Left hindlimb (tissue), 1 donor: ENCODE results near the gene IPPK.

Experiments used
- DNase-seq: peaks from one replicate; pipeline ENCODE4 v3.0.0-alpha.2; 2018

The IPPK gene

GRCh38 chr9:92635760-92636159 lies 34.2 kb downstream of the IPPK start:
- no peak for DNase-seq

GRCh38 chr9:92634712-92635605 lies 35.0 kb downstream of the IPPK start:
- DNase-seq, result peak; percentile 87

- peak; percentile 40 for DNase-seq
Observed at GRCh38 chr9:92633614-92634278, 36.2 kb downstream of the IPPK start.

GRCh38 chr9:92632641-92633040 lies 37.3 kb downstream of the IPPK start:
- DNase-seq, result no peak

- DNase-seq, result peak; percentile 69
Observed at GRCh38 chr9:92631452-92632343, 38.2 kb downstream of the IPPK start.

- DNase-seq, result no peak
Observed at GRCh38 chr9:92627651-92628050, 42.3 kb downstream of the IPPK start.

- no peak for DNase-seq
Observed at GRCh38 chr9:92626484-92626883, 43.4 kb downstream of the IPPK start.

GRCh38 chr9:92623936-92624335 lies 46.0 kb downstream of the IPPK start:
- peak; percentile 3 for DNase-seq

- DNase-seq, result peak; percentile 17
Observed at GRCh38 chr9:92620845-92621244, 49.1 kb downstream of the IPPK start.

GRCh38 chr9:92619601-92620300 lies 50.2 kb downstream of the IPPK start:
- DNase-seq, result peak; percentile 26

GRCh38 chr9:92618633-92619225 lies 51.2 kb downstream of the IPPK start:
- DNase-seq, result peak; percentile 21

GRCh38 chr9:92617951-92618510 lies 51.9 kb downstream of the IPPK start:
- DNase-seq, result peak; percentile 21

- DNase-seq, result peak; percentile 29
Observed at GRCh38 chr9:92617195-92617813, 52.6 kb downstream of the IPPK start.

- DNase-seq, result peak; percentile 42
Observed at GRCh38 chr9:92616655-92617111, 53.2 kb downstream of the IPPK start.

GRCh38 chr9:92616199-92616641 lies 53.7 kb downstream of the IPPK start:
- DNase-seq, result peak; percentile 73

GRCh38 chr9:92615790-92616189 lies 54.1 kb downstream of the IPPK start:
- DNase-seq, result no peak

GRCh38 chr9:92614763-92615461 lies 55.0 kb downstream of the IPPK start:
- peak; percentile 82 for DNase-seq

GRCh38 chr9:92614123-92614510 lies 55.8 kb downstream of the IPPK start:
- DNase-seq, result no peak

- DNase-seq, result no peak
Observed at GRCh38 chr9:92613268-92614122, 56.4 kb downstream of the IPPK start.
